Measurements from ENCODE around the gene CCDC57.

Gene CCDC57

DNA sequence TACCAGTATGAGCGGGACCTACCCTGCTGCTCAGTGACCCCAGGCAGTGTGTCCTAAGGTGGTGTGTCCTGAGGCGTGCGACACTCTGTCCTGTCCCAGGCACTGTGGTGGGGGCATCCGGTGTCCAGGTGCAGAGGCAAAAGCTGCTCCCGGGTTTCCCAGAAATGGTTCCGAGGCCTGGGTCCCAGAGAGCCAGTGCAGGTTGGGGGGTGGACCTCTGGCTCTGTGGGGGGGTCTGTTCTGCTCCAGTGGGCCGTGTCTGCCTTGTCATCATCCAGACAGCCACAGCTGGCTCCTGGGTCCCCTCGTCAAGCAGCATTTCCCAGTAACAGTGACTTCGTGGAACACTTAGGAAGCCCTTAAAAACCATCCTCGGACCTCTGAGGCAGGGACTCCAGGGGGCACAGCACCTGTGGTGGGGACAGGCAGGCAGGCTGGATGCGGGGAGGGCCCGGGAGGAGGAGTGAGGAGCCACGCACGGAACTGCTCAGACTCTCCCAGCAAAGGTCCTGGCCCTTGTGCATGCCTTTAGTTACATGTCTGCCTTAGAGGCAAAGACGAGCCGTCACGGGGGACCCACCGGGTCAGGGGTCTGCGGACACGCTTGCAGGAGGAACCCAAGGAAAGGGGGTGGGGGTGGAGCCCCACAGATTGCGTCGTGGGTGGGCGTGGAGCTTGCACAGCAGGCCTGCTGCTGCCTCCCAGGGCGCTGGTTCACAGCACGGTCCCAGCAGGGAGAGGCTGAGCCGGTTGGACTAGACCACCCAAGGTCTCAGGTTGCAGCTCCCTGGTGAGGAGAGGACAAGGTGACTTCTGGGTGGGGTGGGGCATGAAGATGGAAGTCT lies 21.8 kb upstream of the CCDC57 start:
- no peak for DNase-seq

DNA sequence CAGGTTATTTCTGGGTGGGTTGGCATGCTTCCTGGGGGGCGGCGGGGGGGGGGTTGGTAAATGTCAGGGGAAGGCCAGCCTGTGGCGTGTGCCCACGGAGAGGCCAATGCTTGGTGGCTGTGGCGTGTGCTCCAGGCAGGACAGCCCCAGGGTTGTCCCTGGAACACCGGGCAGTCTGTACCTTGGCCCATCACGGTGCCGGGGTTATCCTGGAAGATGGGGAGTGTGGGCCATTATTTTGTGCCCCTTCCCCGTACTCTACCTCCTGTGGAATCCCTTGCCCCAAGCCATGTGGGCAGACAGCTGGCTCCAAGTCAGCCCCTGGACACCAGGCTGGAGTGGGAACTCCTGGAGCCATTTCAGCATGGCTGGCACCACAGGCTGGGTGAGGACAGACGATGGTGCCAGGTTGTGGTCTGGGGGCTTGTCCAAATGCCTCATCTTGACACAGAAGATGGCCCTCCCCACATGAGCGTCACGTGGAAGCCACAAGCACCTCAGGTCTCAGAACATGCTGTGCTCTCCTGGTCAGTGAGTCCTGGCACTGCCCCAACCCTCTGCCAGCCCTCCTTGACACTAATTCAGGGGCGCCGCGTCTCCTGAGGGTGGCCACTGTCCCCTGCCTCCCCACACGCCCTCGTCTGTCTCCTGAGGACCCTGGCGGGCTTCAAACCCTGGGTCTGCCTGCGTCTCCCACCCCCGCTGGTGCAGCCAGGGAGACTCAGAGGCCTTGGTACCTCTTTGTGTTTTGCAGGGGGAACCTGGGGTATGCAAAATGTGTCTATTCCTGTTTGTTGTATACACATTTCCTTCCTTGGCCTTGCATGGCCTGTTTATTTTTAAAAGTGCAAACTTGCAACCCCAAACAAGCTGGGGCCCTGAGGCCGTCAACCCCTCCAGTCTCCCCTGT lies 20.5 kb upstream of the CCDC57 start:
- no peak for DNase-seq

DNA sequence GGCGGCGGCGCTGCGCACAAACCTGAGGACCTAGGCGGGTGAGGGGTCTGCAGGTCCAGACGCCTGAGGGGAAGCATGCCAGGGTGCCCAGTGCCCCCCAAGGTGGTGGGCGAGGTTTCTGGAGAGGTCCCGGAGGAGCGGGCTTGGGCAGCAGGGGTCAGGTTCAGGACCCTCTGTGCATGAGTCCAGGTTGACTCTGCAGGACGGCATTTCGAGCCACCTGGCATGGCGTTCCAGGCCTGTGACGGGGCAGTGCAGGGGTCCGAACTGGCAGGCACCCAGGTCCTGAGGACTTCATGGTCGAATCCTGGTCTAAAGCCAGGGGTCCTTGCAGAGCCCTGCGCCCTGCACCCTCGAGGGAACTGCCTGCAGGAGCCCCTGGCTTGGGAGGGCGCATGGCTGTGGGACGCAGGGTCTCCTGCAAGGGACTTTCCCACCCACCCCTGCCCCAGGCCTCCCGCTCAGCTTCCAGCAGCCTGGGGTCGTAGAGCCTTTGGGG lies 19.7 kb upstream of the CCDC57 start:
- no peak for DNase-seq

DNA sequence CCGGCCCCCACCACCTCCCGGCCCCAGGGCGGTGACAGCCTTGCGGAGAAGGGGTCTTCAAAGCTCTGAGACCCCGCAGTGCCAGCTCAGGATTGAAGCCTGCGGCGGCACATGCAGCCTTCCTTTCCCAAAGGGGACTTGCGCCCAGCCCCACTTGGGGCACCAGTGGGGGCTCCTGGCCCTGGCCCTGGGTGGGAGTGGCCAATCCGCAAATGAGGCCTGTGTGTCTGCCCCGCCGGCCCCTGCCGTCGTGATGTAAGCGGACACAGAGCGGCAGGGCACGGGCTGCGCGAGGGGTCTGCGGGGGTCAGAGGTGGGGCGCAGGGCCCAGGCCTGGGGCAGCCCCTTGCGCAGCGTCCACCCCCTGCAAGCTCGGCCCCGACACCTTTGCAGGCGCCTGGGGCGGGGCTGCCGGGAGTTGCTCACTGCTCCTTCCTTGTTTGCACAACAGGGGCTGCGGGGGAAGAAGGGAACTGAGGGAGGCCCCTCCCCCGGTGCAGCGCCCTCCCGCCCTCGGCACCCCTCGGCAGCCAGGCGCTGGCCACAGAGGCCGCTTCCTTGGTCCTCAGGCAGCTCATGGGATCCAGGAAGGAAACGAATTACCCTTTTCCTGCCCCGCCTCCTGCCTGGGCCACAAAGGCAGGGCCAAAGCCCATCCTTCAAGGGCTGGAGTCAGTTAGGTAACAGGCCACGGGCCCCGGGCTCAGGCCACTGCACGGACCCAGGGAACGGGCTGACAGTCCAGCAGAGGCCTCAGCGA lies 19.1 kb upstream of the CCDC57 start:
- DNase-seq = no peak

DNA sequence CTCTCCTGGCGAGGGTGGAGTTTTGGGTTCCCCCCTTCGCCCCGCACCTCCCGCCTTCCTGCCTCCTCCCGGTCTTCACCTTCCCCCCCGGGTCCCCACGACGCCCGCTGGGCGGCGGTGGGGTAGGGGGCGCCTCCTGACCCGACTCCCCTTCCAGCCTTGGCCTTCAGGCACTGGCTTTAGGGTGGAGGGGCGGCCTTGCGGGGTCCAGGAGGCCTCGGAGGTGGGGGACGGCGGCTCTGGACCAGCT lies 18.6 kb upstream of the CCDC57 start:
- DNase-seq = no peak

DNA sequence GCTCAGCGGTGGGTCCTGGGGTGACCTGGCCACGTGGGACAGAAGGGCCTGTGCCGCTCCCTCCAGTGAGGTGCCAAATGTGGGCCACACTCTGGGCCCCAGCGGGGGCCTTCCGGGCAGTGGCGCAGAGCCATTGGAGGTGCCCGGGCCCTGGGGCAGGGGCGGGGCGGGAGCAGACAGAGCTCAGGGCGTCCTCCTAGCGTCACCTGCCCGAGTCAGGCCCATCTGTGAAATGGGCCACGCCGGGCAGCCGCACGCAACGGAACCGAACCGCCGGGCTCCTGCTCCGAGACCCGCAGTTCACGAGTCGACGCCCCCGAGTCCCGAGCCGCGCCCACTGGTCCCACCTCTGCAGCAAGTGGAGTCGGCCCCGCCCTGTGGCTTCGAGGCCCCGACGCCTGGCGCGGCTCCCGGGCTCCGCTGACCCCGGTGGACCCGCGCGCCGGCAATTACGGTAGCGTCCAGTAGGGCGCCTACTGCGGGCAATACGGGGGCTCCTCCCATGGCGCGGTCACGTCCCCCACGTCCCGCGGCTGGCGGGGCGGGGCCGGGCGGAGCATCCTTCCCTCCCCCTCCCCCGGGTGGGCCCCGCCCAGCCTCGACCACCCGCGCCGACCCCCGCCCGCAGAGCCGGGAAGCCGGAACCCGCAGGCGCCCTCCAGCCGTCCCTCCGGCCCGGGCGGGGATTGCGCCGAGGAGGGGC lies 18.1 kb upstream of the CCDC57 start:
- DNase-seq = no peak

DNA sequence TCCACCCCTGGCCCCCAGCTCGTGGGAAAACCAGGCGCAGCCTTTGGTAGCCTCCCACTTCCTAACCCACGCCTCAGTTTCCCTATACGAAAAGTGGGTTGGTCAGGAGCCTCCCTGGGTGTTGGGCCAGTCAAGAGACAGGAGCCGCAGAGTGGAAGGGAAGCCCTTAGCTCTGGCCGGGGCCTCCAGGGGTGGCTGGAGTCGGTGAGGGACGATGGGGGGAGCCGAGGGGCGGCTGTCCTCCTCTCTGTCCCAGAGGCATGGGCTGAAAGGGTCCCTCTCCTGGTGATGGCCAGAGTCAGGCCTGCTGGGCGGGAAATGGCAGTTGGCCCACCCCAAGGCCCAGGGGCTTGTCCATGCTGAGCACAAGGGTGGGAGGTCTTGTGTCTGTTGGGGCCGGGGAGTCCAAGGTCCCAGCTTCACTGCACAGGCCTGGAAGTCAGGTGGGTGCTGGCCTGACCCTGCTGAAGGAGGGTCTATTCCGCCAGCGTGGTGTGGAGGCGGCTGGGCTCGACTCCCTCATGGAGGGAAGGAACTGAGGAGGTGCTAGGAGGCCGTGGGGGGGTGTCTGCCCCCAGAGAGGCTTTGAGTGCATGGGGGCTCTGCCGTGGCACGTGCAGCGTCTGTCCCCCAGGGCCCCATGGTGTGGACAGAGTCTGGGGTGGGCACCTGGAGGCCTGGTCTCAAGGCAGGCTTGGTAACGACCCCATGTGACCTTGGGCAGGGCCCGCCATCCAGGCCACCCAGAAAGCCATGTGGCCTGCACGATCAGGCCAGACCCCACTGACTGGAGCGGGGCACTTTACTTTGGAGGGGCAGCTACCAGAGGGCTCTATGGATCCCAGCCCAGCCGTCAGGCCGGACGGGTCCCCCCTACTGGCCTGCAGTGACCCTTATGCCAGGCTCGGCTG lies 17.3 kb upstream of the CCDC57 start:
- no peak for DNase-seq

DNA sequence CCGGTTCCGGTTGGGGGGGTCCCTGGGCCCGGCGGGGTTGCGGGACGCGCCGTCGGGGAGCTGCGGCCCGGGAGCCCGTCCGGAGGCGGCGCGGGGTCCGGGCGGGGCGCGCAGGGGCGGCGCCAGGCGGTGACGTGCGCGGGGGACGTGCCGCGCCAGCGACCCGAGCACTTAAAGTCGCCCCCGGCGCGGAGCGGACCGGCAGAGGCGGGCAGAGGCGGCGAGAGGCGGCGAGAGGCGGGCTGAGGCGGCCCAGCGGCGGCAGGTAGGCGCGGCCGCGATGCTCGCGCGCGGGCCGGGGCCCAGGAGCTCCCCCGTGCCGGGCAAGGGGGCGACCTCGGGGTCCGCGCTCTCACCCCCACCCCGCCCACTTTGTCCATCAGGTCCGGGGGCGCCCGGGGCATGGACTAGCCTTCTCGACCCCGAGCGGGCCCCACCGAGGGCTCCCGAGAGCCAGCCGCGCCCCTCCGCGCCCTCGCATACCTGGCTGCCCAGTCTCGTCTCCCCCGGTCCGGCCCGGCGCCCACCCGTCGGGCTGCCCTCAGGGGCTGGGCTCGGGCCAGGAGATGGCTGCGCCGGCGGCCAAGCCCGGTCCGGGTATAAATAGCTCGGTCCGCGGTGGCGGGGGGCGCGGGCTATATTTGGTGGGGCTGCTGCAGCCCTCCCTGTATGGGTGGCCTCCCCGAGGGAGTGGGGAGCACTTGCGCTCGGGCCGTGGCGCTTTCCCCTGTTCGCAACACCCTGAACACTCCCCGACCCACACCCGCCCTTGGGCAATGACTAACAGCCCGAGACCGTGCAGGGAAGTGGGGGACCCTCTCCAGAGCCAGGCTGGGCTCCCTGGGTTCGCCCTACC lies 16.4 kb upstream of the CCDC57 start, which contains the start of gene SLC16A3:
TSS of gene SLC16A3 (plus strand) at position 201 of the 856 bp plus-strand sequence. CDS start 6,967 bp downstream, outside the sequence.
- no peak for DNase-seq

DNA sequence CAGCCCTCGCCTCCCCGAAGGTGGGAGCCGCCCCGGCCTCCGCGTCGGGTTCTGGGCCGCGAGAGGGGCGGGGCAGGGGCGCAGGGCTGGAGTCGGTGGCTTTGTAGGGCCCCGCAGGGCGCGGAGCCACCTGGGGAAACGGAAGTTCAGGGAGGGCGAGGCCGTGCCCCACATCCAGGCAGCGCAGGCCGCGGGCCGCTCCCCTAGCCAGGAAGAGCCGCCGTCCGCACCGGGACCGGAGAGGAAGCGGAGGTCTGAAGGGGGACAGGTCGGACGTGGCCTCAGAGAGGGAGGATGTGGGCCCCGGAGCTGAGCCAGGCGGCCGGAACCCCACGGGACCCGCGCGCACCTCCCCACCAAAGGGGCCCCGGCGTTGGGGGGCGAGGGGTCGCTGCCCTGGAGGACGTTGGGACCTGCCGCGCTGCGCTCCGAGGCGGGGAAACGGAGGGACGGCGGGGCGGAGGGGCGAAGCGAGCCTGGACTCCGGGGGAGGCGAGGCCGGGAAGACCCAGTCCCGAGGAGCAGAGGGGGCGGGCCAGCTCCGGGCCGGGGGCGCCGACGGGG lies 15.7 kb upstream of the CCDC57 start:
- no peak for DNase-seq

DNA sequence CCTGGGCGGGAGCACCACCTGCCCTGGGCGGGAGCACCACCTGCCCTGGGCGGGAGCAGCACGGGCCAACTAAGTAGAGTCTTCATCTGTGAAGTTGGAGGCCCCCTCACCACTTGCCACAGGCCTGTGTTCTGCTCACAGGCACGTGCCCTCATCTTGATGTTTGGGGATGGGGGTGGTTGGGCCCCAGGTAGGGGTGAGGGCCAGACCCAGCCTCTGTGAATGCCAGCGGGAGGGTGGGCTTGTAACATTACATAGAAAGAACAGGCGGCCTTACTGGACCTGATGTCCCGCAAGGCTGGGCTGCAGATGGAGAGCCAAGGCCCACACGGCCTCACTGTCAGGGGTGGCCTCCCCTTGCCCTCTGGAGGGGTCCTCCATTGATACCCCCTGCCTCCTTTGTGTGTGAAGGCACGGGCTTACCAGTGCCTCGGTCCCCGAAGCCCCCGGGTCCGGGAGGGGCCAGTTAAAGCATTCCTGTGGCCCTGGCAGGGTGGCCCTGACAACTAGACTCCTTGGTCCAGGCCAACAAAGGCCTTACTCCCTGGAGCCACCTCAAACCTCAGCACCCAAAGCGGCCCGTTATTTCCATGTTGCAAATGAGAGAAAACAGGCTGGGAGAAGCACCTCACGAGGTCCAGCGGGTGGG lies 15.1 kb upstream of the CCDC57 start:
- DNase-seq = no peak

DNA sequence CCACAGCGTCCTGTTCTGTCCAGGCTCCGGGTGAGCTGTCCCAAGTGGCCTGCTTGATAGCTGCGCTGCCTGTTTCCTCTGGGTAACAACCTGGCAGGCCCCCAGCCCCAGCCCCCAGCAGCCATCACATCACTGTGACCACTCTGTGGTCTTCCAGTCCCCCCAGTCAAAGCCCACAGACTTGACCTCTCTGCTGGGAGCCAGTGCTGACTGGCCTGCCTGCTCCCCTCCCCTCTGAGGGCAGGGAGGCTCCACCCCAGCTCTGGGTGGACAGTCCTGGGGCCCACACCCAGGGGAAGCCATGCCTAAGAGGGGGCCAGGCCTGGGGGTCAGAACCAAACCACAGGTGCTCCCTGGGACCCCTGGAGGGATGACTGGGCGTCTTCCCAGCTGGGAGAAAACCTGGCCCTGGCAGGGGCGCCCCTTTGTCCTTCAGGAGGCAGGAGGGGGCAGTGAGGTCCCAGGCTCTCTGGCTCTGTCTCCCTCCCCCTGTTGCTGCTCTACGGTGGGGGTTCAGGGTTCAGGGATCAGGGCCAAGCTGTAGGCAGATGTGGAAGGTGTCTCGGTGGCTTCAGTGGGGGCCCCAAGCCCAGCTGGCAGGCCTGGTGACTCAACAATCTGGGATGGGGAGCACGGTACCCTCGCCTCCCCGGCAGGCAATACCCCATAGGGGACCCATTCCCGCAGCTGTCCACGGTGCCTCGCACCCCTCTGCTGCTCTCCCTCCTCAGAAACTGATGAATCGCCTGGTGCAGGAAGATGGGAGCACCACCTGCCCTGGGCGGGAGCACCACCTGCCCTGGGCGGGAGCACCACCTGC lies 14.4 kb upstream of the CCDC57 start:
- DNase-seq = no peak

DNA sequence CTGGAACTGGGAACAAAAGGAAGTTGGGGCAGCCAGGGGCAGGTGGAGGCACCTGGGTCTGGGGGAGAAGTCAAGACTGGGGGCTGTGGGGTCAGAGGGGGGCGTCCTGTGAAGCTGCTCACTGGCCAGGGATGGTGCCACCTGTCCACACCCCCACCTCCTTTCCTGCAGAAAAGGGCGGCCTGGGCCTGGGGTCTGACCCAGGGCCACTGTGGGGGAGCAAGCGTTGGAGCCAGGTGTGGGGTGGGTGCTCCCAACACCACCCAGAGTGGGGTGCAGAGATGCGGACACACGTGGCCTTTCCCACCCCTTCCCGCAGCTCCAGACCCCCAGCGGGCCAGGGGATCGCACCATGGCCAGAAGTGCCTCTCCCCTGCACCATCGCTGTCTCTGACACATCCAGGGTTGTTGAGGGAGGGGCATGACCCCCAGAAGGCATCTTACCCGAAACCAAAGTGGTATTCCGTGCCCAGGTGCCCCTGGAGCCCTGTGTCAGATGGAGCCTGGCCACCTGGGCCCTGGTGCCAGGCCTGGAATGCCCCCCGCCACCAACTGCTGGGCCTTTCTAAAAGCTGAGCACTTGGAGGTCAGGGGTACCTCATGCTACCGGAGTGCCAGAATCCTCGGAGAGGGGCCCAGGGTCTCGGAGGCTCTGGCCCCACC lies 13.6 kb upstream of the CCDC57 start:
- DNase-seq = no peak

DNA sequence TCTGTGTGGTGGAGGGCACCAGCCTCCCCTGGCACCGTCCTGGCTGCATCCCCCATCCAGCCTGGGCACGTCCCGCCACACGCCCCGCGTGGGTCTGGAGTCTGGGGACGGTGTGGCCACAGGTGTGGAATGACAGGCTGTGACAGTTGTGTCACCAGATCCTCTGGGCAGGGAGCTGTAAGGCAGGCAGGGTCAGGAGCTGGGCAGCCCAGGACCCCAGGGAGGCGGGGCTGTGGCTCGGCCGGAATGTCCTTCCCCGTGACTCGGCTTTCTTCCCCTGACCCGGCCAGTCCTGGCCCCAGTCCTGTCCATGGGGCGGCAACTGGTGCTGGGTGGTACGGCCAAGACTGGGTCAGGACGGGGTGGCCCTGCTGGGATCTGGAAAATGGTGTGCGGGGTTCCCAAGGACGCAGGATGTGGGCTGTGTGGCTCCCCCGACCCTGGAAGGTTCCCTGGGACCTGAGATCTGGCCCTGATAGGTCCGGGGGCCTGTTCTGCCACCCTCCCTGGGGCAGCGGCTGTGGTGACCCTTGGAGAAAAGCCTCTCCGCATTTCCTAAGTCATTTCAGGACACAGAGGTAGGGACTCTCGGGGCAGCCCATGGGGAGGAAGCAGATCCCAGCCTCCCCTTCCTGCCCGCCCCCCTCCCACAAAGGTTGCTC lies 12.9 kb upstream of the CCDC57 start:
- DNase-seq = no peak

DNA sequence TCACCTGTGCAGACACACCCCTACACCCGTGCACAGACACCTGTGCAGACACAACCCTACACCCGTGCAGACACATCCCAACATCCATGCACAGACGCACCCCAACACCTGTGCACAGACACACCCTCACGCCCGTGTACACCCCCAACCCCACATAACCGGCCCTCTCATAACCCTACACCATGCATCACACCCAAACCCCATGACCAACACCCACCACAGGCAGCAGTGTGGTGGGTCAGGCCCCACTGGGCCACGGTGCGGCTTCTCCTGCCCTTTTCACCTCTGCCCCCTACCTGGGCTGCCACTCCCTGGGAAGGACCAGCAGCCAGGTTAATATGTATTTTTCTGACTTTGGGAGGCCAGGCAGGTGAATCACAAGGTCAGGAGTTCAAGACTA lies 12.0 kb upstream of the CCDC57 start:
- DNase-seq = no peak

DNA sequence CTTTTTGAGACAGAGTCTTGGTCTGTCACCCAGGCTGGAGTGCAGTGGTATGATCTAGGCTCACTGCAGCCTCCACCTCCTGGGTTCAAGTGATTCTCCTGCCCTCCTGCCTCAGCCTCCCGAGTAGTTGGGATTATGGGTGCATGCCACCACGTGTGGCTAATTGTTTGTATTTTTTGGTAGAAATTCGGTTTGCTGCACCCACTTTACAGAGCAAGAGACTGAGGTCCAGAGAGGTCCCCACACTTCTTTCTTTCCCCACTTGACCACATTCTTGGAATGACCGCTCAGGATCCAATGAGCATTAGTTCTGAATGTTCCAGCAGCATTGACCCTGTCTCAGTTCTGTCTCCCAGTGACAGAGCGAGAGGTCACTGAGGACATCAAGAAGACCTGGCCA lies 10.9 kb upstream of the CCDC57 start:
- no peak for DNase-seq

DNA sequence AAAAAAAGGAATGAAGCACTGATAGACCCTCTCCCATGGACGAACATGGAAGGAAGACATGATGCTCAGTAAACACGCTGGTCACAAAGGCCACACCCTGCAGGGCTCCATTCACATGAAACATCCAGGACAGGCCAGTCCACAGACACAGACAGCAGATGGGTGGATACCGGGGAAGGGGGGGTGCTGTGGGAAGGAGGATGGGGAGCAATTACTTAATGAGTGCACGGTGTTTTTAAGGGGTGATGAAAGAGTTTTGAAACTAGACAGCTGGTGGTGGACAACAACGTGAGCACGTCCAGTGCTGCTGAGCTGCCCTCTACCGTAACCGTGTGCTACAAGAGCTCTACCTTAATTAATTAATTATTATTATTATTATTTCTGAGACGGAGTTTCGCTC lies 10.2 kb upstream of the CCDC57 start:
- DNase-seq = no peak

DNA sequence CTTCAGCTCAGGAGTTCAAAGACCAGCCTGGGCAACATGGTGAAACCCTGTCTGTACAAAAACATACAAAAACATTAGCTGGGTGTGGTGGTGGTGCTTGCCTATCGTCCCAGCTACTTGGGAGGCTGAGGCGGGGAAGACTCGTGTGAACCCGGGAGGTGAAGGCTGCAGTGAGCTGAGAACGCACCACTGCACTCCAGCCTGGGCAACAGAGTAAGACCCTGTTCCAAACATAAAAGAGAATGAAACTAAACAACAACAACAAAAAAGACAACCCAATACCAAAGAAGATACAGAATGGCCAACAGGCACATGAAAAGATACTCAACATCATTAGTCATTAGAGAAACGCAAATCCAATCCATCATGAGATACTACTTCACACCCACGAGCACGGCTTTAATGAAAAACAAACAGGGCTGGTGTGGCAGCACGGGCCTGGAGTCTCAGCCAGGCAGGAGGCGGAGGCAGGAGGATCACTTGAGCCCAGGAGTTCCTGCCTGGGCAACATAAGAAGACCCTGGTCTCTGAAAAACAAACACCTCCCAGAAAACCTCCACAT lies 8.8 kb upstream of the CCDC57 start:
- DNase-seq = no peak
